Common myeloid progenitor, CD34-positive (primary cell): Measurements from ENCODE around the gene IL4R.
A peak's percentile ranks its signal among the peaks of the same experiment; 100 is the strongest.

Source experiments
- CTCF ChIA-PET: fragments of 350-600 bp; sonication (Branson Sonifier 250); formaldehyde crosslinking; loops from one replicate; lab custom pipeline; 2021; ENCODE audit warnings: antibody characterized with exemption; lab: Charles Lee
- POLR2A ChIA-PET: fragments of 350-600 bp; sonication (Branson Sonifier 250); formaldehyde crosslinking; loops from one replicate; lab custom pipeline; 2021; ENCODE audit warnings: antibody characterized with exemption; lab: Charles Lee
- DNase-seq, 3 donors: peaks; one replicate each; pipeline versions ENCODE4 v3.0.0 to v3.0.0-alpha.2; 2013
- H3K27ac ChIP-seq, 2 experiments: 1 replicate in 1 of 2; 2 replicates in 1 of 2; pipeline ENCODE4 v1.7.0; 2013; ENCODE audit warnings: inconsistent platforms in 2 of 2, low read length in 2 of 2, mild to moderate bottlenecking in 2 of 2, low read depth in 1 of 2, moderate library complexity in 1 of 2; ENCODE audit not compliant: severe bottlenecking in 2 of 2, insufficient read depth in 1 of 2, poor library complexity in 1 of 2
- H3K27me3 ChIP-seq, 5 experiments: replicated peaks in 2 of 5; 1 replicate in 3 of 5; 2 replicates in 2 of 5; pipeline versions ENCODE4 v1.6.1 to v1.7.0; 2013; ENCODE audit warnings: low read length in 4 of 5, mild to moderate bottlenecking in 2 of 5, moderate library complexity in 2 of 5, inconsistent platforms in 1 of 5; ENCODE audit not compliant: insufficient read depth in 5 of 5, control insufficient read depth in 4 of 5
- H3K36me3 ChIP-seq, 4 experiments: 1 replicate in 2 of 4; 2 replicates in 2 of 4; pipeline versions ENCODE4 v1.6.1 to v1.7.0; 2013; ENCODE audit warnings: low read length in 3 of 4, control low read depth in 1 of 4, mild to moderate bottlenecking in 1 of 4; ENCODE audit not compliant: control insufficient read depth in 4 of 4, insufficient read depth in 4 of 4
- H3K4me1 ChIP-seq, 4 experiments: 1 replicate in 3 of 4; 2 replicates in 1 of 4; pipeline versions ENCODE4 v1.6.1 to v1.7.1; 2013; ENCODE audit warnings: low read length in 3 of 4, mild to moderate bottlenecking in 3 of 4, control low read depth in 1 of 4, inconsistent platforms in 1 of 4, moderate library complexity in 1 of 4; ENCODE audit not compliant: control insufficient read depth in 4 of 4, insufficient read depth in 4 of 4; ENCODE audit errors: control extremely low read depth in 1 of 4
- H3K4me3 ChIP-seq, 7 experiments: 1 replicate in 4 of 7; 2 replicates in 3 of 7; pipeline versions ENCODE4 v1.5.1 to v1.7.0; 2013; ENCODE audit warnings: mild to moderate bottlenecking in 7 of 7, low read length in 6 of 7, moderate library complexity in 6 of 7, inconsistent platforms in 2 of 7, low read depth in 2 of 7, control low read depth in 1 of 7; ENCODE audit not compliant: insufficient read depth in 4 of 7, control insufficient read depth in 1 of 7; ENCODE audit errors: extremely low read depth in 1 of 7
- H3K9me3 ChIP-seq, 5 experiments: 1 replicate in 4 of 5; 2 replicates in 1 of 5; pipeline versions ENCODE4 v1.6.1 to v1.7.1; 2013; ENCODE audit warnings: low read length in 4 of 5, mild to moderate bottlenecking in 2 of 5, inconsistent platforms in 1 of 5, low read depth in 1 of 5, moderate library complexity in 1 of 5; ENCODE audit not compliant: control insufficient read depth in 4 of 5, insufficient read depth in 2 of 5; ENCODE audit errors: control extremely low read depth in 1 of 5
- whole genome bisulfite sequencing: methylation state at CpG from one replicate; pipeline ENCODE4 v1.1.5; 2013; ENCODE audit not compliant: insufficient coverage; 5-methylcytosine and 5-hydroxymethylcytosine counted together

Gene IL4R

DNA sequence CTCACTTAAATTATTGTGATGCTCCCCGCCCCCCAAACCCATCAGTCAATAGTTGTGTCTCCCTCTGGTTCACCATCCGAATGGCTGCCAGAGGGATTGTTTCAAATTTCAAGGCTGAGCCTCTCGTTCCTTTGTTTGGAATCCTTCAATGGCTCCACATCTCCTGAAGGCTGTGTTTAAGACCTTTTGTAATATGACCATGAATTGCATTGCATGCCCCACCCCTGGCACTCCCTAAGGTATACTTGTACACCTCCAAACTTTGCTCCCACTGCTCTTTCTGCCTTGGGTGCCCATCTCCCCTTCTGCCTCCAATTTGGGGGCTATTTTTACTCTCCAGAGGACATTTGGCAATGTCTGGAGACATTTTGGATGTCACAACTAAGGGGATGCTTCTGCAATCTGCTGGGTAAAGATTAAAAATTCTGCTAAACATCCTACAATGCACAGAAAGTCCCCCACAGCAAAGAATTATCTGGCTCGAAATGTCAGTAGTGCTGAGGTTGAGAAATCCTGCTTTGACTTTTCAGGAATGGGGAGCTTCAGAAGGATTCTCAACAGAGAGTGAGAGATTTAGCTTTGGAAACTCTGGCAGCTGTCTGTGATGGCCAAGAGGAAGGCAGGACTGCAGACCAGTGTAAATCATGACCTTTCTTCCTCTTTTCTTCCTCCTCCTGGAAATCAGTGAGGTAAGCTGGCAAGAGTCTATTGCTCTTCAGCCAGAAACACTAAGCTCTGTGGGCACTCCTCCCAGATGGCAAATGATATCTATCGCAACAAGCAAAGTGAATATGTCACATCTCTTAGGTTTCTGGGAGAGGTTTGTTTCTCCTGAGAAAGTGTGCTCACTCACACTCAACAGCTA lies 8.7 kb upstream of the IL4R start:
- peak in 2 of 3 donors; percentile 61 to 63 for DNase-seq
- 85% methylated on average over 3 of the region's 5 CpGs for WGBS
- H3K36me3 ChIP-seq: no peaks in the 10 kb centered on the region
- no peak overlapping the region for H3K27ac ChIP-seq
- CTCF ChIA-PET: interaction anchor here (0.9 to 1.3 kb wide), 3 partner anchors 13 to 80 kb away, joined by 3 to 4 read pairs (median 3); no protein-coding TSS in a partner anchor
- no peak overlapping the region for H3K4me3 ChIP-seq
- H3K4me1 ChIP-seq: peaks cover 0 to 8% (median 3%) of the 10 kb centered on the region in 4 experiments
- POLR2A ChIA-PET: no interaction called here
- no peaks in the 10 kb centered on the region for H3K27me3 ChIP-seq
- H3K9me3 ChIP-seq: peaks cover 0 to 4% (median 0%) of the 10 kb centered on the region in 5 experiments

GRCh38 chr16:27305839-27306442 lies 7.8 kb upstream of the IL4R start:
- Histone ChIP-seq H3K4me1 (peaks cover 0 to 8% (median 3%) of the 10 kb centered on the region in 4 experiments), H3K9me3 (peaks cover 0 to 4% (median 0%) of the 10 kb centered on the region in 5 experiments), H3K27me3 (no peaks in the 10 kb centered on the region), H3K4me3 (no peak overlapping the region), H3K27ac (no peak overlapping the region), H3K36me3 (no peaks in the 10 kb centered on the region)
- ChIA-PET CTCF (interaction anchor here (0.9 to 1.3 kb wide), 3 partner anchors 14 to 79 kb away, joined by 3 to 4 read pairs (median 3); no protein-coding TSS in a partner anchor), POLR2A (no interaction called here)
- WGBS: 97% methylated on average over 7 of the region's 9 CpGs
- no peak for DNase-seq

GRCh38 chr16:27308792-27309191 lies 5.0 kb upstream of the IL4R start:
- Histone ChIP-seq H3K4me3 (no peak overlapping the region), H3K4me1 (peaks cover 0 to 13% (median 10%) of the 10 kb centered on the region in 4 experiments), H3K9me3 (peaks cover 0 to 4% (median 0%) of the 10 kb centered on the region in 5 experiments), H3K36me3 (no peaks in the 10 kb centered on the region), H3K27me3 (no peaks in the 10 kb centered on the region), H3K27ac (no peak overlapping the region)
- POLR2A ChIA-PET: no interaction called here
- DNase-seq: no peak
- 100% methylated on average over 1 of the region's 1 CpG for WGBS
- CTCF ChIA-PET: interaction anchor here (0.6 to 0.7 kb wide), 2 partner anchors 39 to 73 kb away, joined by 3 read pairs; no protein-coding TSS in a partner anchor

GRCh38 chr16:27310576-27311447 lies 3.0 kb upstream of the IL4R start:
- peaks cover 0 to 4% (median 0%) of the 10 kb centered on the region in 5 experiments for H3K9me3 ChIP-seq
- CTCF ChIA-PET: interaction anchor here (1.3 kb wide), 1 partner anchor 67 kb away, joined by 4 read pairs; no protein-coding TSS in a partner anchor
- POLR2A ChIA-PET: interaction anchor here (0.6 kb wide), 1 partner anchor 34 kb away, joined by 3 read pairs; no protein-coding TSS in a partner anchor
- DNase-seq: no peak
- H3K36me3 ChIP-seq: no peaks in the 10 kb centered on the region
- H3K27me3 ChIP-seq: no peaks in the 10 kb centered on the region
- H3K4me3 ChIP-seq: no peak overlapping the region
- 98% methylated on average over 14 of the region's 16 CpGs for WGBS
- H3K27ac ChIP-seq: no peak overlapping the region
- peaks cover 0 to 23% (median 21%) of the 10 kb centered on the region in 4 experiments for H3K4me1 ChIP-seq

DNA sequence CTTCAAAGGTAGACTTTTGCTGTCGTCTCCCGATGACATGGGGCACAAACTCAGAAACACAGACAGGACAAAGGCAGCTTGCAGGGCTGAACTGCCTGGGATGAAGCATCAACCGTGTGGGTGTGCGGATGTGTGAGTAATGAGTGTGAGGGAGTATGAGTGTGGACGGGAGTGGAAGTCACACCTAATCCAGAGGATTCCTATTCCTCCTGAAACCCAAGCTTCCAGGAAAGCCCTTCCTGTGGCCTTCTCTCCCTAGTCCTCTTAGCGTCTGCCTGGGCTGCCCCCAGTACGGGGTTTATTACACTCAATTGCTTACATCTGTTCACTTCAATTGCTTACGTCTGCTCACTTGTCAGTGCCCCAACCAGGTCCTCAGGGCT lies 2.3 kb upstream of the IL4R start:
- no peak for DNase-seq
- no peak overlapping the region for H3K4me3 ChIP-seq
- no peak overlapping the region for H3K27ac ChIP-seq
- ChIA-PET CTCF (interaction anchor here (1.3 kb wide), 1 partner anchor 68 kb away, joined by 4 read pairs; no protein-coding TSS in a partner anchor), POLR2A (interaction anchor here (0.6 kb wide), 1 partner anchor 35 kb away, joined by 3 read pairs; no protein-coding TSS in a partner anchor)
- peaks cover 0 to 28% (median 23%) of the 10 kb centered on the region in 4 experiments for H3K4me1 ChIP-seq
- peaks cover 0 to 4% (median 0%) of the 10 kb centered on the region in 5 experiments for H3K9me3 ChIP-seq
- WGBS: 96% methylated on average over 6 of the region's 8 CpGs
- no peaks in the 10 kb centered on the region for H3K27me3 ChIP-seq
- H3K36me3 ChIP-seq: no peaks in the 10 kb centered on the region

- ChIA-PET CTCF (interaction anchor here (1.1 to 1.3 kb wide), 2 partner anchors 41 to 138 kb away, joined by 3 to 4 read pairs; no protein-coding TSS in a partner anchor), POLR2A (interaction anchor here (0.6 kb wide), 1 partner anchor 36 kb away, joined by 3 read pairs; no protein-coding TSS in a partner anchor)
- Histone ChIP-seq H3K4me1 (peaks cover 0 to 32% (median 23%) of the 10 kb centered on the region in 4 experiments), H3K9me3 (peaks cover 0 to 4% (median 0%) of the 10 kb centered on the region in 5 experiments), H3K4me3 (no peak overlapping the region), H3K27ac (no peak overlapping the region), H3K36me3 (no peaks in the 10 kb centered on the region), H3K27me3 (no peaks in the 10 kb centered on the region)
- no peak for DNase-seq
- WGBS: 89% methylated on average over 7 of the region's 7 CpGs
Measured at GRCh38 chr16:27311897-27312303, 1.9 kb upstream of the IL4R start.
